Measurements from ENCODE around the gene ARHGAP26. TPM values are rescaled to one million over a fixed set of nuclear protein-coding genes. Genes with fewer than 3 reads are reported as not detected.

ARHGAP26 gene
- total and polyA plus RNA-seq, 12 donors: 7.5 to 45.8 (median 37.2) TPM

GRCh38 chr5:143231973-143232812 lies 462.0 kb downstream of the ARHGAP26 start:
- Histone ChIP-seq H3K27me3 (no peaks in the 10 kb centered on the region), H3K9me3 (no peaks in the 10 kb centered on the region), H3K27ac (no peak overlapping the region), H3K36me3 (no peaks in the 10 kb centered on the region), H3K4me1 (peaks cover 0 to 32% (median 16%) of the 10 kb centered on the region in 9 donors), H3K4me3 (no peak overlapping the region)
- intact Hi-C loops (cut with DNase I): no loop called here
- TF ChIP-seq CTCF (IDR thresholded peaks at IDR 0.05): no peak
- no peak for ATAC-seq
- DNase-seq: no peak
- 94 to 95% methylated on average over 7 of the region's 7 CpGs for WGBS, 2 donors

GRCh38 chr5:143233031-143233430 lies 462.9 kb downstream of the ARHGAP26 start:
- DNase-seq (no peak), ATAC-seq (peak in 1 of 8 donors; percentile 20)
- TF ChIP-seq CTCF (IDR thresholded peaks at IDR 0.05): no peak
- Histone ChIP-seq H3K27ac (no peak overlapping the region), H3K36me3 (no peaks in the 10 kb centered on the region), H3K4me1 (peaks cover 0 to 32% (median 16%) of the 10 kb centered on the region in 9 donors), H3K4me3 (no peak overlapping the region), H3K9me3 (no peaks in the 10 kb centered on the region), H3K27me3 (no peaks in the 10 kb centered on the region)
- WGBS, 2 donors: 66 to 75% methylated on average over 2 of the region's 2 CpGs
- intact Hi-C loops (cut with DNase I): no loop called here

GRCh38 chr5:143234162-143234842 lies 464.1 kb downstream of the ARHGAP26 start:
- no peak for TF ChIP-seq CTCF (IDR thresholded peaks at IDR 0.05)
- Histone ChIP-seq H3K4me1 (peaks cover 0 to 29% (median 15%) of the 10 kb centered on the region in 9 donors), H3K36me3 (no peaks in the 10 kb centered on the region), H3K27ac (no peak overlapping the region), H3K4me3 (no peak overlapping the region), H3K9me3 (no peaks in the 10 kb centered on the region), H3K27me3 (no peaks in the 10 kb centered on the region)
- intact Hi-C loops (cut with DNase I): no loop called here
- WGBS, 2 donors: 85 to 86% methylated on average over 9 of the region's 9 CpGs
- ATAC-seq (no peak), DNase-seq (no peak)

- no peak for DNase-seq
These were observed 465.2 kb downstream of the ARHGAP26 start for GRCh38 chr5:143235423-143235822.

More at GRCh38 chr5:143235423-143235822, 465.2 kb downstream of the ARHGAP26 start:
- Histone ChIP-seq H3K4me1 (peaks cover 0 to 17% (median 4%) of the 10 kb centered on the region in 9 donors), H3K36me3 (no peaks in the 10 kb centered on the region), H3K27ac (peak overlapping the region in 1 of 10 donors; percentile 33), H3K4me3 (no peak overlapping the region), H3K9me3 (no peaks in the 10 kb centered on the region), H3K27me3 (no peaks in the 10 kb centered on the region)
- intact Hi-C loops (cut with DNase I): no loop called here
- 85 to 86% methylated on average over 3 of the region's 3 CpGs for WGBS, 2 donors
- ATAC-seq: peak in 1 of 8 donors; percentile 23
- TF ChIP-seq CTCF (IDR thresholded peaks at IDR 0.05): no peak

All from heart right ventricle (tissue), 16 donors.